ENCODE measurements around the gene RFC2.

Gene RFC2

GRCh38 chr7:74254129-74254857, at the start of gene RFC2:
TSS of gene RFC2 (minus strand) at chr7:74254399. CDS start at chr7:74254383, 16 bp downstream.
- peak; percentile 98 for DNase-seq

DNA sequence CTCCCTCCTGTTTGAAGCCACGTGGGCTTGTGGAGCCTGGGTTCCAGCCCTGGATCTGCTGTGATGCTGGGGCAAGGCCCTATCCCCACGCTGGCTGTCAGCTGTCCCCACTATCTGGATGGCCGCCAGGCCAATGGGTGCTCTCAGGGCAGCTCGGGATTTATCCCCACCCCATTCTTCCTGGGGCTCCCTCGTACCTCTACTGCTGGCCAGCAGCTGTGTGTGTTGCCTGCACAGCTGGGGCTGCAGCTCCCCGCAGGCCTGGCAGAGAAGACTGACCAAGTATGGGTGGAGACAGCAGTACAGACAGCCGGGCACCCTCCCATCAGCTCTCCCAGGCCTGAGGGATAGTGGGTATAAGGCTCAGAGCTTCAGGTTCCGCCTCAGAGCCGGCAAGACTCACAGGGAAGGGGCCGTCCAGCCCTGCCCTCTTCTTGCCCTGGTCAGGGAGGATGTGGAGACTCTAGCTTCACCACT, 48.6 kb upstream of the RFC2 start:
- DNase-seq: no peak

DNA sequence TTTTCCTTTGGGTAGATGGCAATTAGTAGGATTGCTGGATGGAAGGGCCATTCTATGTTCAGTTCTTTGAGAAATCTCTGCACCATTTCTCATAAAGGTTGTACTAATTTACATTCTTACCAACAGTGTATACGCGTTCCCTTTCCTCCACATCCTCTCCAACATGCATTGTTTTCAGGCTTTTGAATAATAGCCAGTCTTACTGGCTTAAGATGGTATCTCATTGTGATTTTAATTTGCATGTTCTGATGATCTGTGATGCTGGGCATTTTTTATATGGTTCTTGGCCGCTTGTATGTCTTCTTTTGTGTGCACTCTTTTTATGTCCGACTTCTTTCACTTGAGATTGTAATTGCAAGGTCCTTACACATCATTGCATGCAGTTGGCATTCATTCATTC, 46.7 kb upstream of the RFC2 start:
- DNase-seq: no peak

DNA sequence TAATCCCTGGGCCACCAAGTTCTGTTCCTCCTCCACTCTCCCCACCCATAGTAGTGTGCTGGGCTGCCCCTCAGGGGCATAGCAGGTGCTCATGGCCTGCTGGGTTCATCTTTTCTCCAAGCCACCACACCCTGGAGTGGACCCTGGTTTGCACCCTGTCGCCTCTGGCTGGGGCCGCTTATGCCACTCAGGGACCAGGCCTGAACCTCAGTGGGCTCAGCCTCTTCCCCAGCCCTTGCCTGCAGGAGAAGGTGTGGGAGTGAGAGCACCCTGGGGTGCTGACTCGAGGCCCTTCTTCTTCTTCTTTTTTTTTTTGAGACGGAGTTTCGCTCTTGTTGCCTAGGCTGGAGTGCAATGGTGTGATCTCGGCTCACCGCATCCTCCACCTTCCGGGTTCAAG, 45.2 kb upstream of the RFC2 start:
- no peak for DNase-seq

DNA sequence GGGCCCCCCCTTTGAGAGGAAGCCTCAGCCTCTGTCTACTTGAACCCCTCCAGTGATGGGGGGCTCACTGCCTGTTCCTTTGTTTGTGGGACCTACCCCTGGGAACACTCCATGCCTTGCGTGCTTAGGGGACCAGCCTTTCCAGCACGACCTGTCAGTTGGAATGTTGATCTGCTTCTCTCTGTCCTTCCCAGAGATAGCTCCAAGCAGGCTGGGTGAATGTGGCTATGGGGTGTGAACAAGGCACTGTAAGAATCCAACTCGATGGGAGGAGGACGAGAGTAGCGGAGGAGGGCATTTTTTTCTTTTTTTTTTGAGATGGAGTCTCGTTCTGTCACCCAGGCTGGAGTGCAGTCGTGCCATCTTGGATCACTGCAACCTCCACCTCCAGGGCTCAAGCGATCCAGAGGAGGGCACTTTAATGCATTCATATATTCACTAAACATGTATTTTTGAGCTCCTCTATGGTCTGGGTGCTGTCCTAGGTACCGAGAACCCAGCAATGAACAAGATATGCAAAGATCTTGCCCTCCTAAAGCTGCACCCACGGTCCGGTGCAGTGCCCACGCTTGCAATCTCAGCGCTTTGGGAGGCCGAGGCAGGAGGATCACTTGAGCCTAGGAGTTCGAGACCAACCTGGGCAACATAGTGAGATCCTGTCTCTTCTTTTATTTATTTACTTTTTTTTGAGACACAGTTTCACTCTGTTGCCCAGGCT, 43.5 kb upstream of the RFC2 start:
- no peak for DNase-seq

- DNase-seq: no peak
These were observed 40.2 kb upstream of the RFC2 start for GRCh38 chr7:74294191-74294998.

DNA sequence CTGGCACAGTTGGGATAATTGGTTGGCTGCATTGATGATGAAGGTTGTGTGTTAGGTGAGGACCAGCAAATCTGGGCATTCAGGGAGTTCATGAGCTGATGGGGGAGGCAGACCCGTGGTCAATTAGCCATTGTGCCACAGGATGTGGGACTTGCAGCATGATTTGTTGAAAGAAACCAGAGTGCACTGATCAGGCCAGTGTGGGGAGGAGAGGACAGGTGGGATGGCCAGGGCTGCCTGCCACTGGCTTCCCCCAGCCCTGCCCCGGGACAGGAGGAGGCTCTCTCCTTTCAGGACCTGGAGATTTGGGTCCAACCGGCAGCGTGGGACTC, 39.3 kb upstream of the RFC2 start:
- DNase-seq: no peak

DNA sequence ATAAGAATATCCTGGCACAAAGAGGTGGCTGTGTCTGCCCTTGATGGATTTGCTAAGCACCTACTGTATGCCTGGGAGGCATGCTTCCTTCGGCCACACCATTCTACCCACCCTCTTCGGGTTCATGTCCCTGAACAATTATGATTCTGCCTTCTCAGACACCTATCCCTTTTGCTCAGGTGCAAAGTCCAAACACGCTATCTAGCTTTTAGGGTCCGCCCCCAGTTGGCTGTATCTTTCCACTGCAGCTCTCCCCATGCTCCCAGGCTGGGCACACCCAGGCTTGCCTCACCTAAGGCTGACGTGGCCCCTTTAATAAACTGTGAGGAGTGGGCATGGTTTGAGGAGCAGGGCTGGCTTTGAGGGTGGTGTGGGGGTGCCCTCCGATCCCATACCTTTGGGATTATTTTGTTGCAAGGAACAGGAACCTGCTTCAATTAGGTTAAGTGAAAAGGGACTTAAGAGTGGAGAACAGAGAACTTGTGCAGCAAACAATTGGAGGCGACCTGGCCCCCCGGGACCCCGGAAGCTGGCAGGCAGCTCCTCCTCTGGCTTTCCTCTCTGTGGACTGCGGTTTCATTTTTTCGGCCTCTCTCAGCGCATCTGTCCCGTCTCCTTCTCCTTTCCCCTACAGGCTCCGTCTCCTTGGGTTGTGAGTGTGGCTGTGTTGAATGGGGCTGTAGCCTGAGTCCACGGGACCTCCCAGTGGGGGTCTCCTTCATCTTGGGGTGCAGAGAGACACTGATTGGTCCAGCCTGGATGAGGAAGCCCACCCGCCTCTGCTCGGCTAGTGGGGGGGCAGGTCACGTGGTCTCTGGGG, 38.8 kb upstream of the RFC2 start:
- DNase-seq: no peak

DNA sequence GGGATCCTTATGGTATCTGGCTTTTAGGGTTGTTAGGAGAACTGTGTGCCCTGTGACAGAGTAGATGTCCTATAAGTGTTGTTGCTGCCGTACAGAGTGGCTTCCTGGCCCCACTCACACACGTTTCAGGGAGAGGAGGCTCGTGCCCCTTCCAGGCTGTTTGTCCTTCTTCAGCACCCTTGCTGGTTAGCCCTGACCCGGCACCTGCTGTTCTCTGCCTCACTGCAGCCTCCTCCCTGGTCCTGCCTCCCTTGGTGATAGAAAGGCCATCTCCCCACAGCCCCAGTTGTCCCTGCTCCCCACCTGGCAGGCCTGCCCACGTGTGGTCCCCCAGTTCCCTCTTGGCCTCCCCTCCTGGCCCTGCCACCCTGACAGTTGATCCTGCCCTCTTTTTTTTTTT, 37.3 kb upstream of the RFC2 start:
- no peak for DNase-seq

GRCh38 chr7:74290981-74291441, 36.8 kb upstream of the RFC2 start:
- no peak for DNase-seq

DNA sequence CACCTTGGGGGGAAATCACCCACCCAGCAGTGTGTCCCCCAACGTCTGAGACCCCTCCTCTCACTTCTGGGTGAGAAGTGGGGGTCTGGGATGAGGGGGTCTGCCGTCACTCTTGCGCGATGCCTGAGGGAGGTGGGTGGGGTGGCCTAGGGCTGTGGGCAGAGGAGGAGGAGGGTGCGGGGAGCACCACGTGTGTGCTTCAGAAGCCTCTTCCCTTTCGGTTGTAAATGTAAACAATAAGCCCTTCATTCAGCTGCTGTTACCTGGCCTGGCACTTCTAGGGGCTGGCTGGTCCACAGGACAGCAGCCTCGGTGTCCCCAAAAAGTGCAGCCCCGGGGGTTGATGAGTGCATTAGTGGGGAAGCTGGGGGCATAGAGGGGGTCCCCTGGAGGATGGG, 36.4 kb upstream of the RFC2 start:
- no peak for DNase-seq

- peak; percentile 41 for DNase-seq
These were observed 35.7 kb upstream of the RFC2 start for GRCh38 chr7:74289659-74290552.

- DNase-seq: peak; percentile 84
These were observed 34.9 kb upstream of the RFC2 start, which contains the start of gene CLIP2 for GRCh38 chr7:74289018-74289658. TSS of gene CLIP2 (plus strand) at chr7:74289407. CDS start at chr7:74317547, 28,140 bp downstream.

GRCh38 chr7:74288034-74288881, 34.1 kb upstream of the RFC2 start:
- DNase-seq: no peak

DNA sequence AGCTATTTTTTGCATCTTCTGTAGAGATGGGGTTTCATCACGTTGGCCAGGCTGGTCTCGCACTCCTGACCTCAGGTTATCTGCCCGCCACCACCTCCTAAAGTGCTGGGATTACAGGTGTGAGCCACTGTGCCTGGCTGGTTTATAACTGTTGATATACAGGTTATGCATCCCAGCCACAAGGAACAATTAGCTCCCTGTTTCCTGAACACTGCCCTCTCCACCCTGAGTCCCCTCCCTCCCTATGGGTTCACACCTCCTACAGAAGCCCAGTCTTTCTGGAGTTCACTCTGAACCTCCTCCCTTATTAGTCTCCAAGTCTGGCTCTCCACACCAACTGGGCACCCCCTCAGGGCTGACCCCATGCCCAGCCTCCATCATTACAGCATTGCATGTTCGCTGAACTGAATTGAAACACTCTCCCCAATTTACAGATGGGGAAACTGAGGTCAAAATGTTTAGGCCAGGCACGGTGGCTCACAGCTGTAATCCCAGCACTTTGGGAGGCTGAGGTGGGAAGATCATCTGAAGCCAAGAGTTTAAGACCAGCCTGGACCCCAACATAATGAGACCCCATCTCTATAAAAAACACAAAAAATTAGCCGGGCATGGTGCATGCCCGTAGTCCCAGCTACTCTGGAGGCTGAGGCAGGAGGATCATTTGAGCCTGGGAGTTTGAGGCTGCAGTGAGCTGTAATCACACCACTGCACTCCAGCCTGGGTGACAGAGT, 33.3 kb upstream of the RFC2 start:
- DNase-seq: no peak

DNA sequence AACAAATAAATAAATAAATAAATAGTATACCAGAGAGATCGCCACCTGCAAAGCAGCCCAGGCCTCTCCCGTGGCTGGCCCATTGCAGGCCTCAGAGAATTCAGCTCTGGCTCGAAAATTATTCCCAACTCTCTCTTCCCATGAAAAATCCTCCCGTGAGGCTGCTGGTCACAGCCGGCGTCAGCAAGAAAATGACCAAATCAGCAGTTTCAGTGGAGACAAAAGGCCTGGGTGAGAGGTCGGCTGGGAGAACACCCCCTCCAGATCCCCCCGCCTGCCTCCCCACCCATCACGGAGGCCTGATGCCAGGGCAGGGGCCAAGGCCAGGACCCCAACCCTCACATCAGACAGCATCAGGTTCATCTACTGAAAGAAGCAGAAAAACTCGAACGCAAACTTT, 31.9 kb upstream of the RFC2 start:
- DNase-seq: no peak

- DNase-seq: no peak
These were observed 30.6 kb upstream of the RFC2 start for GRCh38 chr7:74284781-74285259.

DNA sequence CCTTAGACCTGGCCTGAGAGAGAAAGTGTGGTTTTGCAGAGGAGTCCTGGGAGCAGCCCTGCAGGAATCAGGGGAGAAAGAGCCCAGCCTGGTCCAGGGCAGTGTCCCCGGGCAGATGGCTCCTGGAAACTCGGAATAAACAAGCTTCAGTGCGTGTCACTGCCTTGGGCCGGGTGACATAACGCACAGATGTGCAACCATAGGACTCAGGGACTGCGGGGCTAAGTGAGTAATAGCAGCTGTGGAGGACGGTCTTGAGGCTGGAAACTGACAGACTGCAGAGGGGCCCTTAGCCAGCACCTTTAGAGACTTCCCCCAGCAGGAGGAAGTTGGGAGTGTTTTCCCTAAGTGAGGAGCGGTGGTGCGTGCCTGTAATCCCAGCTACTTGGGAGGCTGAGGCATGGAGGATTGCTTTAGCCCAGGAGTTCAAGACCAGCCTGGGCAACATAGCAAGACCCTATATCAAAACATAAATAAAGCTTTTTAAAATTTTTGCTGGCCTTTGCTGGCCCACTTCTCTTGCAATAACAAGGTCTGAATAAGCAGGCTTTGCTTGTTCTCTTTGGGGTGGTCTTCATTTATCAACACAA, 29.8 kb upstream of the RFC2 start:
- DNase-seq: no peak
